ENCODE measurements around the gene SVOPL.

The SVOPL gene

GRCh38 chr7:138654616-138655015 lies 46.5 kb downstream of the SVOPL start:
- no peak overlapping the region for H2BK15ac ChIP-seq (ENCODE audit: low read depth, poor library complexity, severe bottlenecking)
- no peaks in the 10 kb centered on the region for H3K79me1 ChIP-seq (replicated peaks; ENCODE audit: low read length, poor library complexity, severe bottlenecking)
- H3K4ac ChIP-seq (ENCODE audit: low read depth in 1 of 2, low read length in 2 of 2) = no peak overlapping the region
- peaks cover 25% of the 10 kb centered on the region for H3K9me3 ChIP-seq (ENCODE audit: control insufficient read depth, low read length)
- H2AK5ac ChIP-seq (ENCODE audit: low read length, severe bottlenecking) = no peak overlapping the region
- no peak overlapping the region for H3K9ac ChIP-seq (ENCODE audit: low read length)
- no peak overlapping the region for H3K4me2 ChIP-seq (ENCODE audit: low read length, poor library complexity, severe bottlenecking)
- H2BK120ac ChIP-seq (ENCODE audit: low read depth, low read length) = no peak overlapping the region
- no peak overlapping the region for H2BK12ac ChIP-seq (ENCODE audit: low read length in 2 of 2)
- H4K8ac ChIP-seq (ENCODE audit: low read length) = no peak overlapping the region
- H2BK5ac ChIP-seq (ENCODE audit: low read depth, low read length, poor library complexity, severe bottlenecking) = no peak overlapping the region
- H3K27me3 ChIP-seq (ENCODE audit: control insufficient read depth in 1 of 2, insufficient read depth in 1 of 2, low read length in 2 of 2) = no peaks in the 10 kb centered on the region
- H3K18ac ChIP-seq (ENCODE audit: low read depth in 1 of 2, low read length in 2 of 2) = no peak overlapping the region
- no peak overlapping the region for H3K14ac ChIP-seq (ENCODE audit: low read length in 2 of 2)
- H3K4me3 ChIP-seq (ENCODE audit: insufficient read depth in 1 of 2, low read depth in 1 of 2, low read length in 2 of 2) = no peak overlapping the region
- no peaks in the 10 kb centered on the region for H3K4me1 ChIP-seq (ENCODE audit: control insufficient read depth, insufficient read depth, low read depth, low read length)
- H3K36me3 ChIP-seq (ENCODE audit: control insufficient read depth in 1 of 2, insufficient read depth in 2 of 2, low read depth in 1 of 2, low read length in 2 of 2) = no peaks in the 10 kb centered on the region
- 87% methylated on average over 4 of the region's 5 CpGs for WGBS
- no peak overlapping the region for H2AFZ ChIP-seq (ENCODE audit: low read depth, low read length)
- H4K91ac ChIP-seq (ENCODE audit: low read length) = no peak overlapping the region
- H3K23ac ChIP-seq (ENCODE audit: low read length in 2 of 2) = no peak overlapping the region
- no peak for DNase-seq
- H3K27ac ChIP-seq (ENCODE audit: low read length, poor library complexity, severe bottlenecking) = no peak overlapping the region

GRCh38 chr7:138649506-138649905 lies 51.7 kb downstream of the SVOPL start:
- Histone ChIP-seq H3K4ac (ENCODE audit: low read depth in 1 of 2, low read length in 2 of 2) (no peak overlapping the region), H2BK15ac (ENCODE audit: low read depth, poor library complexity, severe bottlenecking) (no peak overlapping the region), H2BK5ac (ENCODE audit: low read depth, low read length, poor library complexity, severe bottlenecking) (no peak overlapping the region), H3K27me3 (ENCODE audit: control insufficient read depth in 1 of 2, insufficient read depth in 1 of 2, low read length in 2 of 2) (no peaks in the 10 kb centered on the region), H3K79me1 (replicated peaks; ENCODE audit: low read length, poor library complexity, severe bottlenecking) (no peaks in the 10 kb centered on the region), H3K9me3 (ENCODE audit: control insufficient read depth, low read length) (peaks cover 19% of the 10 kb centered on the region), H4K91ac (ENCODE audit: low read length) (no peak overlapping the region), H3K36me3 (ENCODE audit: control insufficient read depth in 1 of 2, insufficient read depth in 2 of 2, low read depth in 1 of 2, low read length in 2 of 2) (no peaks in the 10 kb centered on the region), H3K4me2 (ENCODE audit: low read length, poor library complexity, severe bottlenecking) (no peak overlapping the region), H2AFZ (ENCODE audit: low read depth, low read length) (no peak overlapping the region), H3K4me1 (ENCODE audit: control insufficient read depth, insufficient read depth, low read depth, low read length) (no peaks in the 10 kb centered on the region), H3K18ac (ENCODE audit: low read depth in 1 of 2, low read length in 2 of 2) (no peak overlapping the region), H3K14ac (ENCODE audit: low read length in 2 of 2) (no peak overlapping the region), H3K23ac (ENCODE audit: low read length in 2 of 2) (no peak overlapping the region), H2BK12ac (ENCODE audit: low read length in 2 of 2) (no peak overlapping the region), H2AK5ac (ENCODE audit: low read length, severe bottlenecking) (no peak overlapping the region), H3K4me3 (ENCODE audit: insufficient read depth in 1 of 2, low read depth in 1 of 2, low read length in 2 of 2) (no peak overlapping the region), H4K8ac (ENCODE audit: low read length) (no peak overlapping the region), H2BK120ac (ENCODE audit: low read depth, low read length) (no peak overlapping the region), H3K9ac (ENCODE audit: low read length) (no peak overlapping the region), H3K27ac (ENCODE audit: low read length, poor library complexity, severe bottlenecking) (no peak overlapping the region)
- DNase-seq = no peak
- WGBS = 50% methylated on average over 1 of the region's 5 CpGs

- 81% methylated on average over 7 of the region's 7 CpGs for WGBS
- Histone ChIP-seq H2AFZ (ENCODE audit: low read depth, low read length) (no peak overlapping the region), H3K4me3 (ENCODE audit: insufficient read depth in 1 of 2, low read depth in 1 of 2, low read length in 2 of 2) (no peak overlapping the region), H3K4me1 (ENCODE audit: control insufficient read depth, insufficient read depth, low read depth, low read length) (no peaks in the 10 kb centered on the region), H3K23ac (ENCODE audit: low read length in 2 of 2) (no peak overlapping the region), H3K14ac (ENCODE audit: low read length in 2 of 2) (no peak overlapping the region), H3K4me2 (ENCODE audit: low read length, poor library complexity, severe bottlenecking) (no peak overlapping the region), H2BK15ac (ENCODE audit: low read depth, poor library complexity, severe bottlenecking) (no peak overlapping the region), H3K27me3 (ENCODE audit: control insufficient read depth in 1 of 2, insufficient read depth in 1 of 2, low read length in 2 of 2) (no peaks in the 10 kb centered on the region), H3K4ac (ENCODE audit: low read depth in 1 of 2, low read length in 2 of 2) (no peak overlapping the region), H2AK5ac (ENCODE audit: low read length, severe bottlenecking) (no peak overlapping the region), H3K27ac (ENCODE audit: low read length, poor library complexity, severe bottlenecking) (no peak overlapping the region), H2BK5ac (ENCODE audit: low read depth, low read length, poor library complexity, severe bottlenecking) (no peak overlapping the region), H2BK120ac (ENCODE audit: low read depth, low read length) (no peak overlapping the region), H3K36me3 (ENCODE audit: control insufficient read depth in 1 of 2, insufficient read depth in 2 of 2, low read depth in 1 of 2, low read length in 2 of 2) (no peaks in the 10 kb centered on the region), H3K9ac (ENCODE audit: low read length) (no peak overlapping the region), H3K9me3 (ENCODE audit: control insufficient read depth, low read length) (peaks cover 4% of the 10 kb centered on the region), H3K18ac (ENCODE audit: low read depth in 1 of 2, low read length in 2 of 2) (no peak overlapping the region), H4K8ac (ENCODE audit: low read length) (no peak overlapping the region), H3K79me1 (replicated peaks; ENCODE audit: low read length, poor library complexity, severe bottlenecking) (no peaks in the 10 kb centered on the region), H4K91ac (ENCODE audit: low read length) (no peak overlapping the region), H2BK12ac (ENCODE audit: low read length in 2 of 2) (no peak overlapping the region)
- DNase-seq = no peak
These were observed 55.9 kb downstream of the SVOPL start for GRCh38 chr7:138645284-138645683.

GRCh38 chr7:138632826-138633602 lies 68.1 kb downstream of the SVOPL start:
- no peak overlapping the region for H3K18ac ChIP-seq (ENCODE audit: low read depth in 1 of 2, low read length in 2 of 2)
- H3K9ac ChIP-seq (ENCODE audit: low read length) = no peak overlapping the region
- no peak overlapping the region for H3K4ac ChIP-seq (ENCODE audit: low read depth in 1 of 2, low read length in 2 of 2)
- H3K36me3 ChIP-seq (ENCODE audit: control insufficient read depth in 1 of 2, insufficient read depth in 2 of 2, low read depth in 1 of 2, low read length in 2 of 2) = no peaks in the 10 kb centered on the region
- no peak overlapping the region for H2BK120ac ChIP-seq (ENCODE audit: low read depth, low read length)
- peaks cover 2% of the 10 kb centered on the region for H3K4me1 ChIP-seq (ENCODE audit: control insufficient read depth, insufficient read depth, low read depth, low read length)
- H2AK5ac ChIP-seq (ENCODE audit: low read length, severe bottlenecking) = no peak overlapping the region
- no peak for DNase-seq
- peaks cover 4% of the 10 kb centered on the region for H3K9me3 ChIP-seq (ENCODE audit: control insufficient read depth, low read length)
- no peak overlapping the region for H3K23ac ChIP-seq (ENCODE audit: low read length in 2 of 2)
- no peak overlapping the region for H3K14ac ChIP-seq (ENCODE audit: low read length in 2 of 2)
- 60% methylated on average over 11 of the region's 12 CpGs for WGBS
- no peak overlapping the region for H3K4me2 ChIP-seq (ENCODE audit: low read length, poor library complexity, severe bottlenecking)
- no peak overlapping the region for H4K91ac ChIP-seq (ENCODE audit: low read length)
- H2AFZ ChIP-seq (ENCODE audit: low read depth, low read length) = no peak overlapping the region
- H3K79me1 ChIP-seq (replicated peaks; ENCODE audit: low read length, poor library complexity, severe bottlenecking) = no peaks in the 10 kb centered on the region
- H3K27ac ChIP-seq (ENCODE audit: low read length, poor library complexity, severe bottlenecking) = no peak overlapping the region
- no peak overlapping the region for H4K8ac ChIP-seq (ENCODE audit: low read length)
- no peak overlapping the region for H2BK15ac ChIP-seq (ENCODE audit: low read depth, poor library complexity, severe bottlenecking)
- H3K4me3 ChIP-seq (ENCODE audit: insufficient read depth in 1 of 2, low read depth in 1 of 2, low read length in 2 of 2) = no peak overlapping the region
- H2BK5ac ChIP-seq (ENCODE audit: low read depth, low read length, poor library complexity, severe bottlenecking) = no peak overlapping the region
- no peaks in the 10 kb centered on the region for H3K27me3 ChIP-seq (ENCODE audit: control insufficient read depth in 1 of 2, insufficient read depth in 1 of 2, low read length in 2 of 2)
- H2BK12ac ChIP-seq (ENCODE audit: low read length in 2 of 2) = no peak overlapping the region

Measured in mesenchymal stem cell (in vitro differentiated cells and primary cell).